Brain microvascular endothelial cell (primary cell): Measurements from ENCODE around the gene CRYAA.

Experiments
- DNase-seq: peaks from one replicate; pipeline ENCODE4 v3.0.0-alpha.2; 2020
- H3K27ac ChIP-seq: fragments of 250-450 bp; sonication (Bioruptor Pico); 2 replicates; pipeline ENCODE4 v1.5.1; 2020; ENCODE audit warnings: mild to moderate bottlenecking, moderate library complexity
- H3K27me3 ChIP-seq: fragments of 250-450 bp; sonication (Bioruptor Pico); replicated peaks from 2 replicates; pipeline ENCODE4 v1.5.1; 2020; ENCODE audit warnings: mild to moderate bottlenecking
- H3K36me3 ChIP-seq: fragments of 250-450 bp; sonication (Bioruptor Pico); replicated peaks from 2 replicates; pipeline ENCODE4 v1.5.1; 2020; ENCODE audit warnings: mild to moderate bottlenecking
- H3K4me3 ChIP-seq: 2 replicates; pipeline ENCODE4 v1.5.1; 2011; ENCODE audit warnings: low read depth, mild to moderate bottlenecking, control low read depth, low read length, moderate library complexity
- in situ Hi-C: cut with HindIII; loops from 2 replicates; pipeline ENCODE4 v1.10.0; 2017; ENCODE audit warnings: low sequenced_read_pairs, low pct_ligation_motif_present
- TF ChIP-seq, protein P1 (sequence below): IDR thresholded peaks from 2 replicates; pipeline ENCODE4 v1.5.1; 2011; ENCODE audit warnings: low read depth, mild to moderate bottlenecking, moderate library complexity, low read length, control low read depth, inconsistent platforms; ENCODE audit errors: missing control alignments

Gene CRYAA

GRCh38 chr21:43208561-43209332 is 39.9 kb downstream of the CRYAA start:
- no peak overlapping the region for H3K4me3 ChIP-seq
- TF ChIP-seq, protein P1, sequence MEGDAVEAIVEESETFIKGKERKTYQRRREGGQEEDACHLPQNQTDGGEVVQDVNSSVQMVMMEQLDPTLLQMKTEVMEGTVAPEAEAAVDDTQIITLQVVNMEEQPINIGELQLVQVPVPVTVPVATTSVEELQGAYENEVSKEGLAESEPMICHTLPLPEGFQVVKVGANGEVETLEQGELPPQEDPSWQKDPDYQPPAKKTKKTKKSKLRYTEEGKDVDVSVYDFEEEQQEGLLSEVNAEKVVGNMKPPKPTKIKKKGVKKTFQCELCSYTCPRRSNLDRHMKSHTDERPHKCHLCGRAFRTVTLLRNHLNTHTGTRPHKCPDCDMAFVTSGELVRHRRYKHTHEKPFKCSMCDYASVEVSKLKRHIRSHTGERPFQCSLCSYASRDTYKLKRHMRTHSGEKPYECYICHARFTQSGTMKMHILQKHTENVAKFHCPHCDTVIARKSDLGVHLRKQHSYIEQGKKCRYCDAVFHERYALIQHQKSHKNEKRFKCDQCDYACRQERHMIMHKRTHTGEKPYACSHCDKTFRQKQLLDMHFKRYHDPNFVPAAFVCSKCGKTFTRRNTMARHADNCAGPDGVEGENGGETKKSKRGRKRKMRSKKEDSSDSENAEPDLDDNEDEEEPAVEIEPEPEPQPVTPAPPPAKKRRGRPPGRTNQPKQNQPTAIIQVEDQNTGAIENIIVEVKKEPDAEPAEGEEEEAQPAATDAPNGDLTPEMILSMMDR = no peak
- H3K27ac ChIP-seq = no peak overlapping the region
- in situ Hi-C loops = no loop called here
- H3K27me3 ChIP-seq = no peaks in the 10 kb centered on the region
- no peaks in the 10 kb centered on the region for H3K36me3 ChIP-seq
- DNase-seq = no peak

DNA sequence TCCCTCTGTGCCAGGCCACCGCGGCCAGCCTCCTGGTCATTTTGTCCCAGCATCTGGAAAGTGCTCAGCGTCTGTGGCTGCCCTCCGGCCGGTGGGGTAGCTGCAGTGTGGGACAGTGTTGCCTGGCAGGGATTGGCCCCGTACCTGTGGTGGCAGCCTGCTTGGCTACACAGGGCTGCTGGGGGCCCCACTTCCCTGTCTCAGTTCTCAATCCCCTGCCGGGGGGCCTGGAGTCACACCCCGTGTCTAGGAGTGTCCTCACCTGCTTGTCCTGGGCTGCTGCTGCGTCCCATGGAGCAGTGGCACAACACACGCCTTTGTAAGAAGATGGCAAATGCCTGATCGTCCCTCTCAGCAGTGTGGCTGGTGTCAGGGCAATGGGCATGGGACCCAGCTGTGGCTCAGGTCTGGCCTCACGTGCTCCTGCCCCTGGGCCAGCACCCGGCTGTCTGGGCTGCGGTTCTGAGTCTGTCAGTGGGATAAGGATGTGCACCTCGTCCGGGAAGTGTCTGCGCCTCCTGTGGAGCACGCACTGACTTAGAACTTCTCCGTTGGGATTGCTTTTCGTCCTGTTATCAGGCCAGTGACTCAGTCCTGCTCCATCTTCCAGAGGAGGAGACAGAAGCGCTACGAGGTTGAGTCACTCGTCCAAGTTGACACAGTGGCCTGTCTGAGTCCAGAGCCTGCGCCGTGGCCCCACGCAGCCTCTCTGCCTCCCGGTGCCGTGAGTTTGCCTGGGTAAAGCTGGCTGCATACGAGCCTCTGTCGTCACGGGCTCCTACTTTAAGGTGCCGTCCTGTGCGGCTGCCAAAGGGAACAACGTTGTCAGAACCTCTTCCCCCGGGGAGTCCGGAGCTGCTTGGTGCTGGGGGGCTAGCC is 41.0 kb downstream of the CRYAA start:
- H3K27ac ChIP-seq = peak overlapping the region; percentile 68
- no peaks in the 10 kb centered on the region for H3K27me3 ChIP-seq
- DNase-seq = peak; percentile 96
- TF ChIP-seq, protein P1 = peak; percentile 19
- in situ Hi-C loops = no loop called here
- no peaks in the 10 kb centered on the region for H3K36me3 ChIP-seq
- H3K4me3 ChIP-seq = no peak overlapping the region

DNA sequence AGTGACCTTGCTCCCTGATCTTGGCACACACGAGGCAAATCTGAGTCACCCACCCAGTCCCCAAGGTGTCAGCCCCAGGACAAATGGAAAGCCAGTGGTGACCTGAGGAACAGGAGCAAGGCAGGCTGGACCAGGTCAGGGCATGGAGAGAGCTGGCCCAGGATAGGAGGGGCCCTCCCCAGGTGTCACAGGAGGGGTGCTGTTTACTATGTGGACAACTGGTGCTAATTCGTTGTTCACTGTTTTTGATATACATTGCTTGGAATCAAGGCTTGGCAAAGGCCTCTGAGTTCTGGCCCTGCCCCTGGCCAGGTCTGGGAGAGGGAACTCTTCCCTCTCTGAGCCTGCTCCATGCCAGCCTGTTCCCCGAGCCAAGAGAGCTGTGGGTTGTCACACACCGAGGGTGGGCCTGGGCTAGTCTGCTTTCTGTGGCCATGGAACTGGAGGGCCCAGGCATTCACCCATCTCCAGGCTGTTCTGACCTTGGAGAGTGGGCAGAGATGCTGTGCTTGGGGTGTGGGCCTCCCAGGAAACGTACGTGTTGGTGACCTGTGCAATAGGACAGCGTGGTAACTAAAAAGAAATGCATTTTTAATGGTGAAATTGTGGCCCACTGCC is 41.8 kb downstream of the CRYAA start:
- Histone ChIP-seq H3K27me3 (no peaks in the 10 kb centered on the region), H3K4me3 (no peak overlapping the region), H3K36me3 (no peaks in the 10 kb centered on the region), H3K27ac (peak overlapping the region; percentile 68)
- DNase-seq = no peak
- in situ Hi-C loops = no loop called here
- TF ChIP-seq, protein P1 = no peak

DNA sequence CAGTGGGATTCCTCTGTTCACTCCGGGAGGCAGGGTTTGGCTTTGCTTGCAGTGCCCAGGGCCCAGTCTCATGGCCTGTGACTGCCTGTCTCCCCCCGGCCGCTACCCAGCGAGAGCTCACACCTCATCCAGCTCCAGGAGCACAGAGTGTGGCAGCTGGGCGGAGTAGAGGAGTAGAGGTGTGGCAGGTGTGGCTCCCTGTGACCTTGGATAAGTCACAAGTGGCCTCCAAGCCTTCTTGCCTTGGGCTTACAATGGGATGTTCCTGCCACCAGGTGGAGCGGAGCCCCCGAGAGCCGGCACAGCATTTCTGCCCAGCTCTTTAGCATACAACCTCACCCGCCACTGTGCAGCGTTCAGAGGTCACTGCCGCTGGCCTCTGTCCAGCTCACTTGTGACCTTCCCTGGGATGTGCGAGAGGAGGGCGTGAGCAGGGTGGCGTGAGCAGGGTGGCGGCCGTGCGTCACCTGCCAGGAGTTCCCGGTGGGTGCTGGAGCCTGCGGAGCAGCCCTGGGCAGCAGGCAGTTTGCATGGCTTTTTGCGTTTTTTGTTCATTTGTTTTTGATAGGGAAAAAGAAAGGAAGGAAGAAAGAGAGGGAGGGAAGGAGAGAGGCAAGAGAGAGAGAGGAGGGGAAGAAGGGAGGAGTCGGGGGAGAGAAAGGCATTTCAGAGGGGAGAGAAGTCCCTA is 42.4 kb downstream of the CRYAA start:
- no peak for DNase-seq
- TF ChIP-seq, protein P1 = peak; percentile 62
- H3K27me3 ChIP-seq = no peaks in the 10 kb centered on the region
- in situ Hi-C loops = no loop called here
- H3K36me3 ChIP-seq = no peaks in the 10 kb centered on the region
- H3K4me3 ChIP-seq = no peak overlapping the region
- no peak overlapping the region for H3K27ac ChIP-seq

DNA sequence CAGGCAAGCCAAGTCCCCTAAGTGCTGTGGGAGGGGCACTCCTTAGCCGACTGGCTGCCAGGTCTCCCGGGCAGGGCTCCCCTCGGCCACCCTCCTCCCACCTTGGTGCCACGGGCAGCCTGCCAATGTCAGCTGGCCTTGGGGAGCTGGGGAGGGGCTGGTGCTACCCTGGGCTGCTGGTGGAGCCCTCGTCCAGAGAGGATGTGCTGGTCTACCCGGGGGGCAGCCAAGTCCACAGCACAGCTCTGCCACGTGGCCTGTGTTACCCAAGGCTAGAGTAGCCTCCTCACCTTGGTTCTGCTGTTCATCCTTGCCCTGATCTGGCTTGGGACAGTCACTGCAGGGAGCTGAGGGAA is 42.9 kb downstream of the CRYAA start:
- Histone ChIP-seq H3K27me3 (no peaks in the 10 kb centered on the region), H3K4me3 (no peak overlapping the region), H3K27ac (no peak overlapping the region), H3K36me3 (no peaks in the 10 kb centered on the region)
- DNase-seq = no peak
- TF ChIP-seq, protein P1 = no peak
- in situ Hi-C loops = no loop called here
